Mucosa of descending colon (tissue), 3 donors: Measurements from ENCODE around the gene CDH4. TPM values are rescaled to one million over a fixed set of nuclear protein-coding genes. Genes with fewer than 3 reads are reported as not detected.
A peak's percentile ranks its signal among the peaks of the same experiment; 100 is the strongest.

Experiments
- ATAC-seq: fragments of 200-7000 bp; cut with Tn5 transposase; one replicate; pipeline ENCODE4 v1.9.1; 2020; ENCODE audit warnings: mild to moderate bottlenecking, moderate library complexity
- DNase-seq, 3 donors: peaks; one replicate each; pipeline ENCODE4 v3.0.0-alpha.2; 2020
- H3K36me3 ChIP-seq: fragments of 200-600 bp; one replicate; pipeline ENCODE4 v1.8.0; 2021; ENCODE audit warnings: low read depth, mild to moderate bottlenecking
- H3K4me1 ChIP-seq: fragments of 200-600 bp; one replicate; pipeline ENCODE4 v1.8.0; 2021; ENCODE audit warnings: low read depth, mild to moderate bottlenecking
- H3K4me3 ChIP-seq: fragments of 200-600 bp; one replicate; pipeline ENCODE4 v1.8.0; 2021; ENCODE audit warnings: mild to moderate bottlenecking
- H3K9me3 ChIP-seq: fragments of 200-600 bp; one replicate; pipeline ENCODE4 v1.8.0; 2021; ENCODE audit warnings: mild to moderate bottlenecking
- intact Hi-C, 2 donors: fragments of 100-400 bp; cut with DNase I in 1 of 2; cut with micrococcal nuclease in 1 of 2; formaldehyde crosslinking; loops; one replicate each; pipeline versions ENCODE4 v1.11.0 to v1.11.1; 2022; cut with DNase I, micrococcal nuclease
- total RNA-seq, 3 donors: library from RNA; stranded (reverse); fragmentation: NEBNext Ultra II Directional in 2 of 3; extraction: Animal tissue kit (Norgen Biotek cat#: 25700) in 2 of 3; gene quantifications; one replicate each; pipeline versions ENCODE4 v1.2.1 to v1.2.4, GENCODE V29; 2021 to 2023
- TF ChIP-seq, protein P1 (sequence below): fragments of 200-600 bp; IDR thresholded peaks from one replicate; pipeline ENCODE4 v1.8.0; 2022; ENCODE audit warnings: antibody characterized with exemption, mild to moderate bottlenecking
- donor health status: DM: no; HTN: no; CAD: no; lungs with moderate emphysema.
- donor health status: DM: no; HTN: no; CAD: no.
- donor health status: DM: no; HTN: yes; CAD: no.

Gene CDH4
- total RNA-seq, 3 donors from 2014 or later, result 0.16 TPM; not detected in 2

DNA sequence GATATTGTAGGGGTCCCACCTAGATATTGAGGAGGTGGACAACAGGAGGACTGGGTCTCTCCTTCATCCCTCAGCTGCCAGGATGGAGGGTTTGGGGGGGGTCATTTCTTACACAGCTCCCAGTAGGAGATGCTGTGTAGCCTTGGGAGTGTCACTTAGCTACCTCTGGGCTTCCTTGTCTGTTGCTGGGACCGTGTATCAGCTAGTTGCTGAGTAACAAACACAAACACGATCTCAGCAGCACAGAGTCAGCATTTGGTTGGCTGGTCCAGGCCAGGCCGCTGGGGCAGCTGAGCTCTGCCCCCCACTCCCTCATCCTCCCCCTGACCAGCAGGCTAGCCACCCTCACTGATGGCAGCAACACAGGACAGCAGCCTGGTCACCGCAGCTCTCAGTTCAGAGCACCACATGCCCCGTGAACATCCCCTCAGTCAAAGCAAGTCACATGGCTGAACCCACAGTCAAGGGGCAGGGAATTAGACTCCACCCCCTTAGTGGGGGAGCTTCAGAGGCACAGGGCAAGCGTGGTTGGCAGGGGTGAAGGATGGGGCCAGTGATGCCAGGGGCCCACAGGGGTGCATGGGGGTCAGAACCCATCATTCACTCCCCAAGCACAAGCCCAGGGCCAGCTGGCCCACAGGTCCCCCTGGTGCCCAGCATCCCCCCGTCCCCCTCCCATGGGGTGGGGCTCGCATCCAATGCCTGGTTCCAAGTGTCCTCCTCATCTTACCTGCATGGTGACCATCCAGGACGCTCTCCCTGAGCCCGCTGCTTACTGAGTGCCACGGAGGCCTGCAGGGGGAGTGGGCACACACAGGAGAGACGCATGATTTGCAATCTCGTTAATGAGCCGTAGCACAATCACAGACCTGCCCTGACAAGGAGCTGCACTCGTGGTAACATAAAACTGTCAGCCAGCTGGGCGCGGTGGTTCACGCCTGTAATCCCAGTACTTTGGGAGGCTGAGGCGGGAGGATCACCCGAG, 701.3 kb downstream of the CDH4 start:
- TF ChIP-seq, protein P1, sequence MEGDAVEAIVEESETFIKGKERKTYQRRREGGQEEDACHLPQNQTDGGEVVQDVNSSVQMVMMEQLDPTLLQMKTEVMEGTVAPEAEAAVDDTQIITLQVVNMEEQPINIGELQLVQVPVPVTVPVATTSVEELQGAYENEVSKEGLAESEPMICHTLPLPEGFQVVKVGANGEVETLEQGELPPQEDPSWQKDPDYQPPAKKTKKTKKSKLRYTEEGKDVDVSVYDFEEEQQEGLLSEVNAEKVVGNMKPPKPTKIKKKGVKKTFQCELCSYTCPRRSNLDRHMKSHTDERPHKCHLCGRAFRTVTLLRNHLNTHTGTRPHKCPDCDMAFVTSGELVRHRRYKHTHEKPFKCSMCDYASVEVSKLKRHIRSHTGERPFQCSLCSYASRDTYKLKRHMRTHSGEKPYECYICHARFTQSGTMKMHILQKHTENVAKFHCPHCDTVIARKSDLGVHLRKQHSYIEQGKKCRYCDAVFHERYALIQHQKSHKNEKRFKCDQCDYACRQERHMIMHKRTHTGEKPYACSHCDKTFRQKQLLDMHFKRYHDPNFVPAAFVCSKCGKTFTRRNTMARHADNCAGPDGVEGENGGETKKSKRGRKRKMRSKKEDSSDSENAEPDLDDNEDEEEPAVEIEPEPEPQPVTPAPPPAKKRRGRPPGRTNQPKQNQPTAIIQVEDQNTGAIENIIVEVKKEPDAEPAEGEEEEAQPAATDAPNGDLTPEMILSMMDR, result no peak
- DNase-seq (peak in 2 of 3 donors; percentile 13 to 46), ATAC-seq (no peak)
- H3K4me1 ChIP-seq, result no peaks in the 10 kb centered on the region
- H3K36me3 ChIP-seq, result no peaks in the 10 kb centered on the region
- H3K9me3 ChIP-seq, result no peaks in the 10 kb centered on the region
- intact Hi-C loops, result no loop called here
- H3K4me3 ChIP-seq, result no peak overlapping the region

DNA sequence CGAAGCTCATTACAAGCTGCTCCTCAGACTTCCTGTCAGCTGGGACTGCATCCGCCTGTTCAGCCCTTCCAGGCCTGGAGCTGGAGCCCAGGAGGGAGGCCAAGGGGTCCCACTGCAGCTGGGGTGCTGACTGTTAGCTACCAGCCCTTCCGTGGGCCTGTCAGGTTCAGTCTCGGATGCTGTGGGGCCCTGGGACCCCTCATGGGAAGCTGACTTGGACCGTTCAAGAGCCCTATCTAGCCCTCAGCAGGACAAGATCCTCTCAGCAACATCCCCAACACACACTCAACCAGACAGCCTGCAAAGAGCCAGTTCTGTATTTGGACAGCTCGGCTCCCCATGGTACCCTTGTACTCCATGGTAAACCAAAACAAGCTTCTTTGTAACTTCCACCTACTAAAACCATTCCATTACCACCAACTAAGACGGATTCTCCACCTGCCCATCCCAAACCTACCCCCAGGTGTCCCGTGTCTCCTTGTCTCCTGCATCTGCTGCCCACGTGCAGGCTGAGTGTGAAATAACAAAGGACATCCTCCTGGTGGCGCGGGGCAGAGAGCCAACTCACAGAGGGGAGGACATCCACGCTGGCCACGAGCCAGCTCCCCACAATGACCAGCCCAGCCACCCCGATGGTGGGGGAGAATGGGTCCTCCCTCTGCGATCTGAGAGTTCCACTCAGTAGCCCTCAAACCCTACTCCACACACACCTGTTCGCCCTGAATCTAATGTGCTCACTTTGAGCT, 702.4 kb downstream of the CDH4 start:
- no peaks in the 10 kb centered on the region for H3K9me3 ChIP-seq
- TF ChIP-seq, protein P1, result no peak
- intact Hi-C loops, result no loop called here
- H3K36me3 ChIP-seq, result no peaks in the 10 kb centered on the region
- peak; percentile 3 to 27 (median 22) for DNase-seq
- ATAC-seq, result no peak
- H3K4me1 ChIP-seq, result no peaks in the 10 kb centered on the region
- no peak overlapping the region for H3K4me3 ChIP-seq

DNA sequence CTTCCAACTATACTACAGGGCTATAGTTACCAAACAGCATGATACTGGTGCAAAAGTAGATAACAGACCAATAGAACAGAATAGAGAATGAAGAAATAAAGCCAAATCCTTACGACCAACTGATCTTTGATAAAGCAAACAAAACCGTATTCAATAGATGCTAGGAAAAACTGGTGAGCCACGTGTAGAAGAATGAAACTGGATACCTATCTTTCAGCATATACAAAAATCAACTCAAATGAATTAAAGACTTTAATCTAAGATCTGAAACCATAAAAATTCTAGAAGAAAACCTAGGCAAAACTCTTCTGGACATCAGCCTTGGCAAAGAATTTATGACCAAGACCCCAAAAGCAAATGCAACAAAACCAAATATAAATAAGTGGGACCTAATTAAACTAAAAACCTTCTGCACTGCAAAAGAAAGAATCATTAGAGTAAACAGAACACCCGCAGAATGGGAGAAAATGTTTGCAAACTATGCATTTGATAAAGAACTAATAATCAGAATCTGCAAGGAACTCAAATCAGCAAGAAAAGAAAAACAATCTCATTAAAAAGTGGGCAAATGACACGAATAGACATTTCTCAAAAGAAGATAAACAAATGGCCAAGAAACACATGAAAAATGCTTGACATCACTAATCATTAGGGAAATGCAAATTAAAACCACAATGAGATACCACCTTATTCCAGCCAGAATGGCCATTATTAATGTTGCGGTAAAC, 703.8 kb downstream of the CDH4 start:
- Histone ChIP-seq H3K4me3 (no peak overlapping the region), H3K4me1 (no peaks in the 10 kb centered on the region), H3K36me3 (no peaks in the 10 kb centered on the region), H3K9me3 (no peaks in the 10 kb centered on the region)
- DNase-seq (no peak), ATAC-seq (no peak)
- TF ChIP-seq, protein P1, result no peak
- intact Hi-C loops, result no loop called here

DNA sequence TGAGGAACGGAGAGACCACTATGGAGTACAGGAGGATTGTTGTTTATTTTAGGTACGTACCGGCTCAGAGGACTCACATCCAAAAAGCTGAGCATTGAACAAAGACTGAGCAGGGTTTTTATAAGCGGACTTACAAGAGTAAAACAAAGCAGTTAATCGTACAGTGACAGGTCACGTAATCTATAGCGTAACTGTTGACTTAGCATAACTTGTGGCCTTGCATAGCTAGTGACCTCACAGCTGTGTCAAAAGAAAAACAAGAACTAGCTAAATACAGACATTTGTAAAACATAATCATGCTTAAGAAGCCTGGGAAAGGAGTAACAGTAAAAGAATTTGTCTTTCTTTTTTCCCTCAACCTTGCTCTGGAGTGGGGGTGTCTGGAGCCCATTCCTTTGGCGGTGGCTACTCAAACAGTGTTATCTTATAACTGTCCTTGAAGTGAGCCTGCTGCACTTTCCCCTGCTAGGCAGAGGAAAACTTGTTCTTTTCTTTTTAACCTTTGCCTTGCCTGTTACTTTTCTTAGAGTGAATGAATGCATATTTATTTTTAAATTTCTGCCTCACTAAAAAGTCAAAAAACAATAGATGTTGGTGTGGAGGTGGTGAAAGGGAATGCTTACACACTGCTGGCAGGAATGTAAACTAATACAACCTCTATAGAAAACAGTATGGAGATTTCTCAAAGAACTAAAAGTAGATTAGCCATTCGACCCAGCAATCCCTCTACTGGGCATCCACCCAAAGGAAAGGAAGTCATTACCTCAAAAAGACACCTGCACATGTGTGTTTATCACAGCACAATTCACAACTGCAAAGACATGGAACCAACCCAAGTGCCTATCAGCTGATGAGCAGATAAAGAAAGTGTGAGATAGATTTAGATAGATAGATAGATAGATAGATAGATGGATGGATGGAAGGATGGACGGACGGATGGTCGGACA, 704.6 kb downstream of the CDH4 start:
- TF ChIP-seq, protein P1, result no peak
- intact Hi-C loops, result no loop called here
- Histone ChIP-seq H3K36me3 (no peaks in the 10 kb centered on the region), H3K4me1 (no peaks in the 10 kb centered on the region), H3K9me3 (no peaks in the 10 kb centered on the region), H3K4me3 (no peak overlapping the region)
- ATAC-seq (no peak), DNase-seq (no peak)
